ENCODE data around the gene BTNL9.
"Not testable (repeated sequence)": the region's sequence is repeated elsewhere in the genome, so short reads cannot be mapped to it uniquely, and the experiment has no call there.

BTNL9 gene

GRCh38 chr5:181101030-181101641 is 61.1 kb downstream of the BTNL9 start:
- not testable (repeated sequence) for DNase-seq

GRCh38 chr5:181101930-181102674 is 62.0 kb downstream of the BTNL9 start:
- not testable (repeated sequence) for DNase-seq

DNA sequence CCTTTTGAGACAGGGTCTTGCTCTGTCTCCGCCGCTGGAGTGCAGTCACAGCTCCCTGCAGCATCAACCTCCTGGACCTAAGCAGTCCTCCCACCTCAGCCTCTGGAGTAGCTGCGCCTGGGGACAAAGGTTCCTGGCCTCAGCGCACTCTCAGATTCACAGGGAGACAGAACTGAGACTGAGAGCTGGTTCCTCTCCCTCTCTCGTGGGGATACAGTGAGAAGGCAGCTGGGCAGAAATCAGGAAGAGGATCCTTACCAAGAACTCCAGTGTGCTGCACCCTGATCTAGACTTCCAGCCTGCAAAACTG is 64.1 kb downstream of the BTNL9 start:
- DNase-seq = not testable (repeated sequence)

DNA sequence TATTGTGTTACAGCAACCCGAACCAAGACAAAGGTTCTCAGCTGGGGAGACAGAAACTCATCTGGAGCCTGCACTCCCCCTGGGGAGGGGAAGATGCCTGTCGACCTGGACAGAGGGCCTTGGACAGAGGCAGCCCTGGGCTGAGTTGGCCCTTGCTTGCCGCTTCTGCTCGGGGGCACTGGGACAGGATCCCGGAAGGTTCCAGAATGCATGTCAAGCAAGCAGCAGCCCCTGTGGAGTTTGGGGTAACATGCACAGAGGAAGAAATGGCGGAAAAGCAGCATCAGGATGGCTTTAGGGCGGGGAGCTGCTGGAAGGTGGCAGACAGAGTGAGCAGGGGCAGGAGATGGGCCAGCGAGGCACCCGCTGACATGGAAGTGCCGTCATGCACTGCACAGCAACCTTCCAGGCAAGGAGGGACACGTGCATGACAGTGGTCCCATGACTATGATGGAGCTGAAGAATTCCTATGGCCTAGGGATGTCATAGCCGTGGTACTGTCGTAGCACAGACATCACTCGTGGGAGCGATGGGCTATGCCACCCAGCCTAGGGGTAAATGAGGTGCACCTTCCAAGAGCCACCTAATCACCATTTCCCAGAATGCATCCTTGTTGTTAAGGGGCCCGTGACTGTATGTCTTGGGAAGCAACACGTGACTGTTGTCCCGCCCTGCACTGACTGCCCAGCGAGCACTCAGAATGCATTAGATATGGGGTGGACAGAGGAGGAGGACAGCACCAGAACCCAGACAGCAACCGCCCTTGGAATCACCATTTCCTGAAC is 64.7 kb downstream of the BTNL9 start:
- DNase-seq = not testable (repeated sequence)

DNA sequence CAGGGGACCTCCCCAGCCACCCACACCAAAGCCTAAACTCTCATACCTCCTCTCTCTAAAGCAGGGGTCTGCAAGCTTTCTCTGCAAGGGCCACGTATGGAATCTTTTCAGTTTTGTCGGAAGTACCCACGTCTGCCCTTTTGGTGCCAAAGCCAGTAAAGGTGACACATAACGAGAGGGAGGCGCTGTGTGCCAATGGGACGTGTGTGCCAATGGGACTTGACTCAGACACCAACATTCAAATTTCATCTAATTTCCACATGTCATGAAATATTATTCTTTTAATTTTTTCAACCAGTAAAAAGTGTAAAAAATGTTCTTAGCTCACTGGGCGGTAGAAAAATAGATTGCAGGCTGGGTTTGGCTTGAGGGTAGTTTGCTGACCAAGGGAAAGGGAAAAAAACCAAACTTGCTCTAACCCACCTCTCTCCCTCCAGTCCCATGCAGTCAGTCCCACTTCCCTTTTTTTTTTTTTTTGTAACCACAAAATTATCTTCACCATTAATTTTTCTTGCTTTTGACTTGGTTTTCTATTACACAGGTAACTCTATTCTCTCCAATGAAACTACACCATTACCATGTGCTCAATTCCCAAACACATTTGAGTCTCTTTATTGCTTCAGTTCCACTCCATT is 65.4 kb downstream of the BTNL9 start:
- no peak for DNase-seq

GRCh38 chr5:181107699-181108098 is 67.6 kb downstream of the BTNL9 start:
- no peak for DNase-seq

DNA sequence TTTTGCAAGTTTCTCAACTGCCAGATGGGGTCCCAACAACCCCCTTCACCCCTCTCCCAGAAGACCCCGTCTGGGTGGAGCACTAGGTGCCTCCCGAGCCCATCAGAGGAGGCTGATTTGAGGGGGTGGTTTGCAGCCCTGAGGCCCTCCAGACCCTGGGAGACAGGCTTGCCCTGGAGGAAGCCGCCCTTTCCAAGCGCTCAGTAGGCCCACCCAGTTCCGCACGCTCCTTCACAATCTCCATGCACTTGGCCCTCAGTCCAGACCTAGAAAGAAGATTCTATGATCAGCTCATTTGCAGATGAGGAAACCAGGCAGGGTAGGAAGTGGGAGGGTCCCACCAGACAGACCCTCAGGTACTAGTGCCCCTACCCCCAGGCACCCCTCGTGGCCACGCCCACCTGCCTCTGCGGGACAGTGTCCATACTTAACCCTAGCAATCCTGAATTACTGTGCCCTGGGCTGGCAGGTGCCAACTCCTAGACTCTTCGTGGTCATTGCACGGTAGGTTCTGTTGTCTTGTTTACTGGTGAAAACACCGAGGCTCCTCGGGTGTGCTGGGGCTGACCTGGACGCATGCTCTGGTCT is 68.6 kb downstream of the BTNL9 start:
- no peak for DNase-seq

GRCh38 chr5:181109489-181110013 is 69.5 kb downstream of the BTNL9 start:
- DNase-seq = no peak

- no peak for DNase-seq
These were observed 70.9 kb downstream of the BTNL9 start for GRCh38 chr5:181111010-181111409.
